ENCODE data around the gene SLC10A1. TPM values are rescaled to one million over a fixed set of nuclear protein-coding genes. Genes with fewer than 3 reads are reported as not detected.

The SLC10A1 gene
- total RNA-seq, 1 experiment from 2014 or later = not detected

DNA sequence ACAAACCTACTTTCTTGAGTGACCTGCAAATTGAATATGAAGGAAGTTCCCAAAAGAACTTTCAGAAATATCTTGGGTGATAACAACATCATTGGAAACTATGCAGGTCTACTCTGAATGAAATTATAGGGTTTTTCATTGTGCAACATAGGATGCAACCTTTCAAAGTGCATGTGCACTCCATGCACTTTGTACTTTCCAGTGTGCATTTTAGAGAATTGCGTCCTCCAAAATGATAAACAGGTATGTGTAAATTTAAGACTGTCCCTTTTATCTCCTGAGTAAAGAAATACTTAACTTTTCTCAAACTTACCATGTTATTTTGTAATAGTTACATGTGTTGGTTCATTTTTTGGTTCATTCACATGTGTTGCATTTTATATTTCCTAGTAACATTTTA lies 16.9 kb downstream of the SLC10A1 start:
- Histone ChIP-seq H2AFZ (ENCODE audit: low read depth, low read length, poor library complexity, severe bottlenecking) (no peak overlapping the region), H3K27ac (ENCODE audit: low read depth, low read length) (no peak overlapping the region), H3K27me3 (ENCODE audit: insufficient read depth, low read length) (no peaks in the 10 kb centered on the region), H3K9me3 (ENCODE audit: control insufficient read depth in 1 of 2, insufficient read depth in 1 of 2, low read depth in 1 of 2, low read length in 2 of 2) (no peaks in the 10 kb centered on the region), H3K4me3 (replicated peaks in 1 of 2; ENCODE audit: low read depth in 1 of 2, low read length in 2 of 2) (no peak overlapping the region), H3K9me2 (ENCODE audit: insufficient read depth) (no peaks in the 10 kb centered on the region), H4K20me1 (ENCODE audit: insufficient read depth) (no peaks in the 10 kb centered on the region; the same call in 1 of the 2 replicates), H3K4me2 (ENCODE audit: low read length) (no peak overlapping the region), H3K36me3 (ENCODE audit: control insufficient read depth in 1 of 2, insufficient read depth in 2 of 2, low read length in 2 of 2) (peaks cover 23 to 26% of the 10 kb centered on the region in 2 experiments; a peak in 3 of 4 replicates), H3K4me1 (ENCODE audit: control insufficient read depth in 1 of 2, insufficient read depth in 2 of 2, low read length in 2 of 2) (no peaks in the 10 kb centered on the region), H3K9ac (ENCODE audit: low read length) (no peak overlapping the region), H3K79me2 (ENCODE audit: insufficient read depth, low read length) (0 out of 2 replicates have a peak, but pooled peaks cover 6% of the 10 kb centered on the region)
- ChIA-PET CTCF (no interaction called here), POLR2A (no interaction called here), RAD21 (ENCODE audit: low non-redundant PET in 1 of 2, low total read pairs in 2 of 2, uncharacterized antibody in 2 of 2, unreplicated experiment in 2 of 2) (no interaction called here)
- TF ChIP-seq, protein P1, sequence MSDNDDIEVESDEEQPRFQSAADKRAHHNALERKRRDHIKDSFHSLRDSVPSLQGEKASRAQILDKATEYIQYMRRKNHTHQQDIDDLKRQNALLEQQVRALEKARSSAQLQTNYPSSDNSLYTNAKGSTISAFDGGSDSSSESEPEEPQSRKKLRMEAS (IDR thresholded peaks at IDR 0.05) = no peak
- TF ChIP-seq, protein P2, sequence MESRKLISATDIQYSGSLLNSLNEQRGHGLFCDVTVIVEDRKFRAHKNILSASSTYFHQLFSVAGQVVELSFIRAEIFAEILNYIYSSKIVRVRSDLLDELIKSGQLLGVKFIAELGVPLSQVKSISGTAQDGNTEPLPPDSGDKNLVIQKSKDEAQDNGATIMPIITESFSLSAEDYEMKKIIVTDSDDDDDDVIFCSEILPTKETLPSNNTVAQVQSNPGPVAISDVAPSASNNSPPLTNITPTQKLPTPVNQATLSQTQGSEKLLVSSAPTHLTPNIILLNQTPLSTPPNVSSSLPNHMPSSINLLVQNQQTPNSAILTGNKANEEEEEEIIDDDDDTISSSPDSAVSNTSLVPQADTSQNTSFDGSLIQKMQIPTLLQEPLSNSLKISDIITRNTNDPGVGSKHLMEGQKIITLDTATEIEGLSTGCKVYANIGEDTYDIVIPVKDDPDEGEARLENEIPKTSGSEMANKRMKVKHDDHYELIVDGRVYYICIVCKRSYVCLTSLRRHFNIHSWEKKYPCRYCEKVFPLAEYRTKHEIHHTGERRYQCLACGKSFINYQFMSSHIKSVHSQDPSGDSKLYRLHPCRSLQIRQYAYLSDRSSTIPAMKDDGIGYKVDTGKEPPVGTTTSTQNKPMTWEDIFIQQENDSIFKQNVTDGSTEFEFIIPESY (IDR thresholded peaks at IDR 0.05; ENCODE audit: extremely low read depth, insufficient replicate concordance, low read length) = no peak
- TF ChIP-seq POLR2A (IDR thresholded peaks at IDR 0.05; ENCODE audit: borderline replicate concordance, extremely low read depth, insufficient read depth, insufficient read length) = no peak
- no peak for TF ChIP-seq SP1 (IDR thresholded peaks at IDR 0.05; ENCODE audit: low read depth)
- TF ChIP-seq, protein P3, sequence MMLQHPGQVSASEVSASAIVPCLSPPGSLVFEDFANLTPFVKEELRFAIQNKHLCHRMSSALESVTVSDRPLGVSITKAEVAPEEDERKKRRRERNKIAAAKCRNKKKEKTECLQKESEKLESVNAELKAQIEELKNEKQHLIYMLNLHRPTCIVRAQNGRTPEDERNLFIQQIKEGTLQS (IDR thresholded peaks at IDR 0.05) = no peak
- TF ChIP-seq SIN3A (IDR thresholded peaks at IDR 0.05; ENCODE audit: low read depth) = no peak
- TF ChIP-seq CEBPB (IDR thresholded peaks at IDR 0.05; ENCODE audit: low read depth) = no peak
- no peak for TF ChIP-seq ZNF274 (IDR thresholded peaks at IDR 0.05; ENCODE audit: low read depth, low read length)
- TF ChIP-seq JUND (IDR thresholded peaks at IDR 0.05) = no peak
- TF ChIP-seq FOSL1 (IDR thresholded peaks at IDR 0.05; ENCODE audit: low read depth) = no peak
- TF ChIP-seq EZH2 (IDR thresholded peaks at IDR 0.05) = no peak
- no peak for ATAC-seq
- DNase-seq (ENCODE audit: low read depth, low spot score) = no peak
- BruUV-seq (replicated peaks) = no TSS peak
- intact Hi-C loops (cut with micrococcal nuclease) = no loop called here

Data from HCT116 (cell line).